Keratinocyte (primary cell): ENCODE measurements around the gene GOLPH3L. TPM values are rescaled to one million over a fixed set of nuclear protein-coding genes. Genes with fewer than 3 reads are reported as not detected.

Experiments
- DNase-seq: peaks from one replicate; pipeline ENCODE4 v3.0.0-alpha.2; 2011; ENCODE audit warnings: low read depth, missing footprints, low spot score
- FAIRE-seq: peaks from 2 replicates; lab custom pipeline; 2011; peaks lifted over from hg19 to GRCh38; lab: Jason Lieb, UNC
- H2AFZ ChIP-seq: 2 replicates; pipeline ENCODE4 v1.6.0; 2012; ENCODE audit warnings: low read length, control low read depth, inconsistent platforms; ENCODE audit not compliant: control insufficient read depth
- H3K27ac ChIP-seq: 2 replicates; pipeline ENCODE4 v1.5.1; 2011; ENCODE audit warnings: low read length; ENCODE audit not compliant: control insufficient read depth, insufficient read depth
- H3K27me3 ChIP-seq: 3 replicates; pipeline ENCODE4 v1.6.0; 2011; ENCODE audit warnings: low read length; ENCODE audit not compliant: control insufficient read depth, insufficient read depth; ENCODE audit errors: extremely low read depth
- H3K36me3 ChIP-seq, 2 experiments: 2 replicates in 1 of 2; 3 replicates in 1 of 2; pipeline ENCODE4 v1.5.1; 2011; ENCODE audit warnings: low read length in 2 of 2, mild to moderate bottlenecking in 1 of 2; ENCODE audit not compliant: control insufficient read depth in 2 of 2, insufficient read depth in 2 of 2; ENCODE audit errors: extremely low read depth in 1 of 2
- H3K4me1 ChIP-seq: 3 replicates; pipeline ENCODE4 v1.5.1; 2011; ENCODE audit warnings: low read length; ENCODE audit not compliant: control insufficient read depth, insufficient read depth; ENCODE audit errors: extremely low read depth
- H3K4me2 ChIP-seq: 3 replicates; pipeline ENCODE4 v1.6.0; 2011; ENCODE audit warnings: low read depth, low read length; ENCODE audit not compliant: control insufficient read depth, insufficient read depth; ENCODE audit errors: extremely low read depth
- H3K4me3 ChIP-seq, 3 experiments: fragments of 200-600 bp in 1 of 3; sonication (generic) in 1 of 3; 2 replicates in 2 of 3; 3 replicates in 1 of 3; pipeline ENCODE4 v1.5.1; 2011 to 2016; ENCODE audit warnings: low read length in 3 of 3, mild to moderate bottlenecking in 3 of 3, control low read depth in 2 of 3, inconsistent platforms in 1 of 3, low read depth in 1 of 3, mixed read lengths in 1 of 3, mixed run types in 1 of 3, moderate library complexity in 1 of 3; ENCODE audit not compliant: control insufficient read depth in 2 of 3, insufficient read depth in 2 of 3; ENCODE audit errors: extremely low read depth in 1 of 3
- H3K79me2 ChIP-seq: 2 replicates; pipeline ENCODE4 v1.6.0; 2012; ENCODE audit warnings: low read length; ENCODE audit not compliant: control insufficient read depth, insufficient read depth
- H3K9ac ChIP-seq: 3 replicates; pipeline ENCODE4 v1.6.0; 2011; ENCODE audit warnings: low read length; ENCODE audit not compliant: control insufficient read depth, insufficient read depth; ENCODE audit errors: extremely low read depth
- H3K9me1 ChIP-seq: 3 replicates; pipeline ENCODE4 v1.6.0; 2011; ENCODE audit warnings: low read length; ENCODE audit not compliant: control insufficient read depth, insufficient read depth; ENCODE audit errors: extremely low read depth
- H3K9me3 ChIP-seq: 2 replicates; pipeline ENCODE4 v1.5.1; 2012; ENCODE audit warnings: low read depth, low read length; ENCODE audit not compliant: control insufficient read depth
- H4K20me1 ChIP-seq: 3 replicates; pipeline ENCODE4 v1.6.0; 2011; ENCODE audit warnings: low read length; ENCODE audit not compliant: control insufficient read depth, insufficient read depth; ENCODE audit errors: extremely low read depth
- CTCF ChIP-seq, 3 experiments: IDR thresholded peaks in 1 of 3; conservative IDR thresholded peaks in 1 of 3; optimal IDR thresholded peaks in 1 of 3; 2 replicates in 2 of 3; 3 replicates in 1 of 3; pipeline versions ENCODE3 to v1.5.1; 2011; ENCODE audit warnings: low read length in 3 of 3, mild to moderate bottlenecking in 3 of 3, moderate library complexity in 2 of 3, control low read depth in 1 of 3, inconsistent platforms in 1 of 3; ENCODE audit not compliant: insufficient read depth in 2 of 3; ENCODE audit errors: extremely low read depth in 1 of 3
- EZH2 ChIP-seq: IDR thresholded peaks from one replicate; pipeline ENCODE4 v1.6.1; 2012; ENCODE audit warnings: inconsistent platforms, mild to moderate bottlenecking, low read length, moderate library complexity
- dilution Hi-C: fragments of 300-500 bp; cut with MboI; formaldehyde crosslinking; loops from one replicate; pipeline ENCODE4 v1.7.0; 2020; ENCODE audit warnings: low sequenced_read_pairs; ENCODE audit not compliant: extremely low pct_ligation_motif_present
- polyA plus RNA-seq, 5 experiments: library from polyadenylated mRNA; depleted of rRNA in 3 of 5; stranded (reverse) in 3 of 5; stranded (forward) in 1 of 5; unstranded in 1 of 5; fragments of >200 nt; gene quantifications; 1 replicate in 1 of 5; 2 replicates in 3 of 5; 3 replicates in 1 of 5; pipeline versions ENCODE4 v1.2.1 to v1.2.3, GENCODE V29; 2011 to 2012; ENCODE audit warnings: missing spikeins in 2 of 5, low read depth in 1 of 5, low replicate concordance in 1 of 5

Gene GOLPH3L
- polyA plus RNA-seq, 1 donor (not counting 4 experiments of a cell fraction or from before 2014, with no cell fraction given): 22.2 TPM

- DNase-seq (no peak), FAIRE-seq (no peak)
- dilution Hi-C loops: no loop called here
- Histone ChIP-seq H3K4me1 (no peaks in the 10 kb centered on the region), H3K79me2 (no peaks in the 10 kb centered on the region), H3K36me3 (no peaks in the 10 kb centered on the region), H3K9ac (no peak overlapping the region), H3K27ac (no peak overlapping the region), H3K27me3 (no peaks in the 10 kb centered on the region), H3K4me2 (no peak overlapping the region), H3K9me1 (no peaks in the 10 kb centered on the region), H2AFZ (no peak overlapping the region), H3K4me3 (no peak overlapping the region), H3K9me3 (no peaks in the 10 kb centered on the region), H4K20me1 (no peaks in the 10 kb centered on the region)
- TF ChIP-seq EZH2 (no peak), CTCF (optimal IDR thresholded peaks at IDR 0.05 in 1 of 3, IDR thresholded peaks at IDR 0.05 in 1 of 3, conservative IDR thresholded peaks at IDR 0.05 in 1 of 3; ENCODE audit: extremely low read depth in 1 of 3, insufficient read depth in 2 of 3, low read length in 3 of 3) (no peak)
Observed at GRCh38 chr1:150724336-150724735, 27.4 kb upstream of the GOLPH3L start.

GRCh38 chr1:150720703-150721102 is 23.7 kb upstream of the GOLPH3L start, which contains the start of gene HORMAD1:
Gene HORMAD1 (minus strand): TSS chr1:150720895. CDS start chr1:150719505, 1,390 bp downstream.
- no peak within 1 kb of the TSS for H3K4me3 ChIP-seq
- H3K4me2 ChIP-seq: no peak within 1 kb of the TSS
- no peak for TF ChIP-seq CTCF (optimal IDR thresholded peaks at IDR 0.05 in 1 of 3, IDR thresholded peaks at IDR 0.05 in 1 of 3, conservative IDR thresholded peaks at IDR 0.05 in 1 of 3; ENCODE audit: extremely low read depth in 1 of 3, insufficient read depth in 2 of 3, low read length in 3 of 3)
- TF ChIP-seq EZH2: no peak
- no peaks in the 10 kb centered on the region for H3K27me3 ChIP-seq
- H3K9me3 ChIP-seq: no peaks in the 10 kb centered on the region
- no peak within 1 kb of the TSS for H2AFZ ChIP-seq
- no peak within 1 kb of the TSS for H3K27ac ChIP-seq
- DNase-seq (no peak), FAIRE-seq (no peak)
- H3K9ac ChIP-seq: no peak within 1 kb of the TSS
- H3K79me2 ChIP-seq: no peaks in the 10 kb centered on the region
- H4K20me1 ChIP-seq: no peaks in the 10 kb centered on the region
- no peaks in the 10 kb centered on the region for H3K36me3 ChIP-seq
- no peaks in the 10 kb centered on the region for H3K9me1 ChIP-seq
- H3K4me1 ChIP-seq: no peaks in the 10 kb centered on the region
- dilution Hi-C loops: no loop called here
